ENCODE measurements around the gene DNAH8.
A peak's percentile ranks its signal among the peaks of the same experiment; 100 is the strongest.

The DNAH8 gene

GRCh38 chr6:38955861-38956260, 240.8 kb downstream of the DNAH8 start:
- no peak for DNase-seq (ENCODE audit: extremely low read depth in 1 of 2, low read depth in 1 of 2)

- no peak for DNase-seq (ENCODE audit: extremely low read depth in 1 of 2, low read depth in 1 of 2)
Observed at GRCh38 chr6:38957426-38957825, 242.3 kb downstream of the DNAH8 start.

DNA sequence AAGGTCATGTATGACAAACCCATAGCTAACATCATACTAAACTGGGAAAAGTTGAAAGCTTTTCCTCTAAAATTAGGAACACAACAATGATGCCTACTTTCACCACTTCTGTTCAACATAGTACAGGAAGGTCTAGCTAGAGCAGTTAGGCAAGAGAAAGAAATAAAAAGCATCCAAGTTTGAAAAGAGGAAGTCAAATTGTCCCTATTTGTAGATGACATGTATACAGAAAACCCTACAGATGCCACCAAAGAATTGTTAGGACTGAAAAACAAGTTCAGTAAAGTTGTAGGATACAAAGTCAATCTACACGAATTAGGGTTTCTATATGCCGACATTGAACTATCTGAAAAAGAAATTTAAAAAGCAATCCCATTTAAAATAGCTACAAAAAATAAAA, 244.0 kb downstream of the DNAH8 start:
- DNase-seq (ENCODE audit: extremely low read depth in 1 of 2, low read depth in 1 of 2), result no peak

GRCh38 chr6:38968702-38969149, 253.6 kb downstream of the DNAH8 start:
- no peak for DNase-seq (ENCODE audit: extremely low read depth in 1 of 2, low read depth in 1 of 2)

DNA sequence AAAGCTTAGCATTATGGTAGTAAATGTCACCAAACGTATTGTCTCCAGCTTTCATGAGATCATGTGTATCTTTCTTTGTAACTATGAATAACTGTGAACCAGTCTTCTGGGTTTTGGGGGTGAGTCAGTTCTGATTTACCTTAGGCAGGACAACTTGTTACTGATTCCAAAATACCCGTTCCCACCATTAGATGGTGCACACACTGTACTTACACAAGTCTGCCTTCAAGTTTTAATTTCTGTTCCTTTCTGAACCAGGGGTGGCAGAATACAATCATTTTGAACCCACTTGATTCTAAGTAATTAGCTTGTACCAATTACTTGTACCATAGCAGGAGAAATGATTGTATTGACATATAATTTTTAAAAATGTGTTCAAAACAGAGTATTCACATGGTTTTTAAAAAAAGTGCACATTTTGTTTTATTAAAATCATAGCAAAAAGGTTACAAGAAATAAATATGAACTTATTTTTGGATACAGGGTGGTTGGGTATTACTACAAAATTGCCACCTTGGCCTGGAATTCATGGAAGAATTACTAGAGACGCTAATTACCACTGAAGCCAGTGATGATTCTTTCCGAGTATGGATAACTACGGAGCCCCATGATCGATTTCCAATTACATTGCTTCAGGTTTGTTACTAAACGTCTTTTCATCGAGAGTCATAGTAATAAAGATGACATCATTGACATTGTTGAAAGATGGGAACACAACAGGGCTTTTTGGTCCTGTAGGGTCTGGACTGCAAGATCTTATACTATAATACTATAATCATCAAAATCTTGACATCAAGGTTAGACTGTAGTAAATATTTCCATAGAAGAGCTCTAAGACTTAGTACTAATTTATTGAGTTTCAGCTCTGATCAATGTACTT, 258.3 kb downstream of the DNAH8 start:
- DNase-seq (ENCODE audit: extremely low read depth in 1 of 2, low read depth in 1 of 2), result no peak

DNA sequence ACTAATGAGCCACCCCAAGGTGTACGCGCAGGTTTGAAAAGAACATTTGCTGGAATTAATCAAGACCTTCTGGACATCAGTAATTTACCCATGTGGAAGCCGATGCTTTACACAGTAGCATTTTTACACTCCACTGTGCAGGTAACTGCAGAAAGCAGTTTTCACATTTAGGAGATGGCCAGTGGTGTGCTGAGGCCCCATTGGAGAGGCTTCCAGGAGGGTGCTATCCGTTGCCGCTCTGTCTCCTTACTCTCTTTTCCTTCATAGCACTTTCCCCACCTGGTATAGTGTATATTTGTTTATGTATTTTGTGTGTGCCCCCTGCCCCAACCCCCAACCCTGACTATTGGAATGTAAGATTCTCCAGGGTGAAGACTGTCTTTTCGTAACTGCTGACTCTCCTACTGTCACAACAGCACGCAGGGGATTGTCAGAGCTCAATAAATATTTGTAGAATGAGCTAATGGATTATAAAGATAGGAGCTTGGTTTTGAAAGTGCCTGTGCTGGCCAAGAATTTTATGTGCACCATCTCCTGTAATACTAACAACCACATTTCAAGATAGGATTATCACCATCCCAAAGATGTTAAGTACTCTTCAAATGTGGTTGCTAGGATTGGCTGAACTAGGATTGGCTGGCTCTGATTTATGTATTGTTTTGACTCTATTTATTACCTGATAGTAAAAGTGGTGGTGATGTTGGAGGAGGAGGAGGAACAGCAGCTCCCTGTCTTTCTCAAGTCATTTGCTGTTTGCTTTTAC, 259.5 kb downstream of the DNAH8 start:
- no peak for DNase-seq (ENCODE audit: extremely low read depth in 1 of 2, low read depth in 1 of 2)

GRCh38 chr6:38975621-38976049, 260.5 kb downstream of the DNAH8 start:
- DNase-seq (ENCODE audit: extremely low read depth in 1 of 2, low read depth in 1 of 2), result no peak

DNA sequence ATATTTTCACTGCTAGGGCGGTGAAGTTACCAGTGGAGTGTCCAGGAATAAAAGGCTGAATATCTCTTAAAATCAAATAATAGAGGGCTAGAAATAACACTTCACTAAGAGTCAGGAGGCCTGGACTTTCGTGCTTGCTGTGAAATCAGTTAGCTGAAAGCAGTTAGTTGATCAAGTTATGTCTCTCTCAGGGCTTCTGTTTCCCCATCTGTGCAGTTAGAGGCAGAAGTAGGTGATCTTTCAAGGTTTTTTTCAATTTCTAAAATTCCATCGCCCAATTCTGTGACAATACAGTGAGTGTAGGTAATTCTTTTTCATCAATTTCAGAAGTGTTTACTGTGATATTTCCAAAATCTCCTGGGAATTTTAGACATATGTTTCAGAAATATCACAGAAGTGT, 260.9 kb downstream of the DNAH8 start:
- no peak for DNase-seq (ENCODE audit: extremely low read depth in 1 of 2, low read depth in 1 of 2)

GRCh38 chr6:38976801-38977500, 261.8 kb downstream of the DNAH8 start:
- DNase-seq (ENCODE audit: extremely low read depth in 1 of 2, low read depth in 1 of 2), result no peak

- DNase-seq (ENCODE audit: extremely low read depth in 1 of 2, low read depth in 1 of 2), result no peak
Observed at GRCh38 chr6:38978139-38978704, 263.1 kb downstream of the DNAH8 start.

- DNase-seq (ENCODE audit: extremely low read depth in 1 of 2, low read depth in 1 of 2), result no peak
Observed at GRCh38 chr6:38982470-38982869, 267.4 kb downstream of the DNAH8 start.

- DNase-seq (ENCODE audit: extremely low read depth in 1 of 2, low read depth in 1 of 2), result no peak
Observed at GRCh38 chr6:38984723-38985122, 269.6 kb downstream of the DNAH8 start.

GRCh38 chr6:38985839-38986238, 270.7 kb downstream of the DNAH8 start:
- DNase-seq (ENCODE audit: extremely low read depth in 1 of 2, low read depth in 1 of 2), result no peak

GRCh38 chr6:38987503-38987902, 272.4 kb downstream of the DNAH8 start:
- DNase-seq (ENCODE audit: extremely low read depth in 1 of 2, low read depth in 1 of 2), result no peak

GRCh38 chr6:38988736-38989449, 273.8 kb downstream of the DNAH8 start:
- DNase-seq (ENCODE audit: extremely low read depth in 1 of 2, low read depth in 1 of 2), result no peak

DNA sequence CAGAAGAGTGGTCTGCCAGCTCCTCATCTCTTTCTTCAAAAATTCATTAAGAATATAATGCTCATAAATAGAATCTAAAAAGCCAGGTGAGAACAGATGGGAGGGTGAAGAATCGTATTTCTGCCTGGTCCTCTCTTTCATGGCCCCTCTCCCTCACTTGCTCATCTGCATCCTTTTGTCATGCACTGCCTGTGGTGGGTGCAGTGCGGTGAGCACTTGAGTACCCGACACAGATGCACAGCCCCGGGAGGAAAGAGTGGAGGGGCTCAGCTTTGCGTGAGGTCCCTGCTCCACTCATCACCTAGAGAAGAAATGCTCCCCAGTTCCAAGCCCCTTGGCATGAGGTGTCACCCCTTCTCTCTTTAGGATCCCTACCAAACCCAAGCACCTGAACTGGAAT, 275.4 kb downstream of the DNAH8 start:
- DNase-seq (ENCODE audit: extremely low read depth in 1 of 2, low read depth in 1 of 2), result no peak

DNA sequence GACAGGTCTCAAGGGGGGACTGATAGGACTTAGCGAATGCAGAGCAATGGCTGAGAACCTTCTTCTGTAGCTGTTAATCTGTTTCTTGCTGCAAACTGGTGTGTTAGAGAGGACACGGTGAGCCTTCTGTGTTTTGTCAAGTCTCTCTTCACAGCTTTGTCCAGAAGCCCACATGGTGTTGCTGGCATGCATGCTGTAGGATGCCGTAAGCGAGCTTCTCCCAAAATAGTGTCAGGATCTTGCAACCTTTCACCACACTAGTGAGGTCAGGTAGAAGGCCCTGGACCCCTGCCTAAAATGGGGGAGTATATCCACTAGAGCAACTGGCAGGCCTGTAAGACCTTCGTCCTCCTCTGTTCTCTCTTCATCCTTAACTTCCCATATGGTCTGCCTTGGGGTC, 281.6 kb downstream of the DNAH8 start:
- DNase-seq (ENCODE audit: extremely low read depth in 1 of 2, low read depth in 1 of 2), result no peak

GRCh38 chr6:38997128-38997761, 282.1 kb downstream of the DNAH8 start:
- peak in 1 of 2 donors; percentile 2 for DNase-seq (ENCODE audit: extremely low read depth in 1 of 2, low read depth in 1 of 2)

GRCh38 chr6:39003072-39003471, 288.0 kb downstream of the DNAH8 start:
- no peak for DNase-seq (ENCODE audit: extremely low read depth in 1 of 2, low read depth in 1 of 2)

DNA sequence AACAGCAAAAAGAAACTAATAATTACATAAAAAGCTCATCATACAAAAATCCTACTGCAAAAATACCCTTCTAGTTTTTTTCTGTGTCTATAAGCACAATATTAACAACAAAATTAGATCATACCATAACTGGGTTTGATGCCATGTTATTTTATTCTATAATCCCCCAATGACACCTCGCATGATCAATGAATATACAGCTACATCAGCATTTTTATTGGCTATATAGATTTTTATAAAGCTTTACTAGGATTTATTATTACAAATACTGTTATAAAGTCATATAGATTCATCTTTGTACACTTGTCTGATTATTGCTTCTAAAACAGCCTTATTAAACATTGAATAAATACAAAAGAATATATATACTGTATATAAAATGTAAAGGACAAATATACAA, 288.4 kb downstream of the DNAH8 start:
- DNase-seq (ENCODE audit: extremely low read depth in 1 of 2, low read depth in 1 of 2), result no peak

Measured in activated CD8-positive, alpha-beta memory T cell treated with anti-CD3 and anti-CD28 coated beads for 1 hour (primary cell).